Kidney glomerular epithelial cell (primary cell): Measurements from ENCODE around the gene FOXL1.
"Not testable (repeated sequence)": the region's sequence is repeated elsewhere in the genome, so short reads cannot be mapped to it uniquely, and the experiment has no call there.

Experiments
- DNase-seq: peaks from one replicate; lab custom pipeline; 2025; lab: John Stamatoyannopoulos, UW

The FOXL1 gene

GRCh38 chr16:86580791-86581170 is 2.4 kb downstream of the FOXL1 start:
- no peak for DNase-seq

GRCh38 chr16:86581458-86581857 is 3.1 kb downstream of the FOXL1 start:
- DNase-seq: no peak

GRCh38 chr16:86584071-86584685 is 5.8 kb downstream of the FOXL1 start:
- DNase-seq: no peak

GRCh38 chr16:86584726-86585721 is 6.7 kb downstream of the FOXL1 start:
- DNase-seq: no peak

- peak; percentile 29 for DNase-seq
Measured at GRCh38 chr16:86585821-86586611, 7.7 kb downstream of the FOXL1 start.

- no peak for DNase-seq
Measured at GRCh38 chr16:86587487-86587886, 9.1 kb downstream of the FOXL1 start.

- DNase-seq: not testable (repeated sequence)
Measured at GRCh38 chr16:86587955-86588354, 9.6 kb downstream of the FOXL1 start.

- DNase-seq: peak; percentile 77
Measured at GRCh38 chr16:86590501-86591144, 12.3 kb downstream of the FOXL1 start.

GRCh38 chr16:86591270-86591669 is 12.9 kb downstream of the FOXL1 start:
- no peak for DNase-seq

- no peak for DNase-seq
Measured at GRCh38 chr16:86593913-86594620, 15.7 kb downstream of the FOXL1 start.

- no peak for DNase-seq
Measured at GRCh38 chr16:86594721-86595120, 16.4 kb downstream of the FOXL1 start.

- DNase-seq: peak; percentile 74
Measured at GRCh38 chr16:86595983-86596605, 17.7 kb downstream of the FOXL1 start.

GRCh38 chr16:86597126-86597879 is 19.0 kb downstream of the FOXL1 start:
- DNase-seq: no peak

GRCh38 chr16:86597880-86598606 is 19.7 kb downstream of the FOXL1 start:
- no peak for DNase-seq

- peak; percentile 45 for DNase-seq
Measured at GRCh38 chr16:86598607-86599565, 20.5 kb downstream of the FOXL1 start.

- no peak for DNase-seq
Measured at GRCh38 chr16:86601356-86601755, 23.0 kb downstream of the FOXL1 start.

- DNase-seq: no peak
Measured at GRCh38 chr16:86602521-86602920, 24.2 kb downstream of the FOXL1 start.
